PC-3 (cell line): ENCODE measurements around the gene MYH6.

Experiments
- EZH2 ChIP-seq: fragments of 300-600 bp; sonication (generic); IDR thresholded peaks from one replicate; pipeline ENCODE4 v1.6.1; 2017; ENCODE audit warnings: antibody characterized with exemption, mild to moderate bottlenecking, low read length; ENCODE audit not compliant: unreplicated experiment
- EZH2phosphoT487 ChIP-seq: fragments of 300-600 bp; sonication (generic); IDR thresholded peaks from 2 replicates; pipeline ENCODE4 v1.6.1; 2018; ENCODE audit warnings: mild to moderate bottlenecking, antibody characterized with exemption, low read length, borderline replicate concordance
- TF ChIP-seq, protein P1 (sequence below): fragments of 300-600 bp; sonication (generic); conservative IDR thresholded peaks from 2 replicates; pipeline ENCODE4 v1.5.1; 2017; ENCODE audit warnings: antibody characterized with exemption, low read depth, mild to moderate bottlenecking, low read length

DNA sequence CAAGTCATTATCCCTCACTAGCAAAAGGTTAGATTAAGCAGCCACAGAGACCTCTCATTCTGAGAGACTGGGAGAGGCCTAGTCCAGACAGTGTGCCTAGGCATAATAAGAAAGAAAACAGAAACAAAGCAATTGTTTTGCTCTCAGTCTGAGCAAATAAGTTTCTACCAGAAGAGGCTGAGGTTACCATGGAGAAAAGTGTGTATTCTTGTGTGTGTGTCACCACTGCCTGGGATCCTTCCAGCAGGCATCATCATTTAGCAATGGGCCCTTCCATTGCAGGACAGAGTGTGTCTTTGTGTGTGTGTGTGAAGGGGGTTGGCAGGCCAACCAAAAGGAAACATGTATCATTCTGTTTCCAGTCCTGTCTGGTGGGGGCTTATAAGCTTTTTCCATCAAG, 46.8 kb downstream of the MYH6 start:
- TF ChIP-seq, protein P1, sequence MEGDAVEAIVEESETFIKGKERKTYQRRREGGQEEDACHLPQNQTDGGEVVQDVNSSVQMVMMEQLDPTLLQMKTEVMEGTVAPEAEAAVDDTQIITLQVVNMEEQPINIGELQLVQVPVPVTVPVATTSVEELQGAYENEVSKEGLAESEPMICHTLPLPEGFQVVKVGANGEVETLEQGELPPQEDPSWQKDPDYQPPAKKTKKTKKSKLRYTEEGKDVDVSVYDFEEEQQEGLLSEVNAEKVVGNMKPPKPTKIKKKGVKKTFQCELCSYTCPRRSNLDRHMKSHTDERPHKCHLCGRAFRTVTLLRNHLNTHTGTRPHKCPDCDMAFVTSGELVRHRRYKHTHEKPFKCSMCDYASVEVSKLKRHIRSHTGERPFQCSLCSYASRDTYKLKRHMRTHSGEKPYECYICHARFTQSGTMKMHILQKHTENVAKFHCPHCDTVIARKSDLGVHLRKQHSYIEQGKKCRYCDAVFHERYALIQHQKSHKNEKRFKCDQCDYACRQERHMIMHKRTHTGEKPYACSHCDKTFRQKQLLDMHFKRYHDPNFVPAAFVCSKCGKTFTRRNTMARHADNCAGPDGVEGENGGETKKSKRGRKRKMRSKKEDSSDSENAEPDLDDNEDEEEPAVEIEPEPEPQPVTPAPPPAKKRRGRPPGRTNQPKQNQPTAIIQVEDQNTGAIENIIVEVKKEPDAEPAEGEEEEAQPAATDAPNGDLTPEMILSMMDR: no peak
- TF ChIP-seq EZH2phosphoT487 (no peak), EZH2 (no peak)
